Mammary epithelial cell (primary cell): ENCODE data around the gene KCNQ1.

ENCODE experiments used
- EZH2 ChIP-seq: IDR thresholded peaks from 2 replicates; pipeline ENCODE4 v1.6.1; 2012; ENCODE audit warnings: low read length, inconsistent platforms, borderline replicate concordance
- TF ChIP-seq, protein P1 (sequence below), 2 donors: IDR thresholded peaks in 1 of 2; conservative IDR thresholded peaks in 1 of 2; 2 replicates each; pipeline ENCODE4 v1.5.1; 2011 to 2012; ENCODE audit warnings: inconsistent platforms in 2 of 2, low read length in 2 of 2, mild to moderate bottlenecking in 2 of 2, control low read depth in 1 of 2, low read depth in 1 of 2; ENCODE audit not compliant: insufficient read depth in 1 of 2; ENCODE audit errors: extremely low read depth in 1 of 2

DNA sequence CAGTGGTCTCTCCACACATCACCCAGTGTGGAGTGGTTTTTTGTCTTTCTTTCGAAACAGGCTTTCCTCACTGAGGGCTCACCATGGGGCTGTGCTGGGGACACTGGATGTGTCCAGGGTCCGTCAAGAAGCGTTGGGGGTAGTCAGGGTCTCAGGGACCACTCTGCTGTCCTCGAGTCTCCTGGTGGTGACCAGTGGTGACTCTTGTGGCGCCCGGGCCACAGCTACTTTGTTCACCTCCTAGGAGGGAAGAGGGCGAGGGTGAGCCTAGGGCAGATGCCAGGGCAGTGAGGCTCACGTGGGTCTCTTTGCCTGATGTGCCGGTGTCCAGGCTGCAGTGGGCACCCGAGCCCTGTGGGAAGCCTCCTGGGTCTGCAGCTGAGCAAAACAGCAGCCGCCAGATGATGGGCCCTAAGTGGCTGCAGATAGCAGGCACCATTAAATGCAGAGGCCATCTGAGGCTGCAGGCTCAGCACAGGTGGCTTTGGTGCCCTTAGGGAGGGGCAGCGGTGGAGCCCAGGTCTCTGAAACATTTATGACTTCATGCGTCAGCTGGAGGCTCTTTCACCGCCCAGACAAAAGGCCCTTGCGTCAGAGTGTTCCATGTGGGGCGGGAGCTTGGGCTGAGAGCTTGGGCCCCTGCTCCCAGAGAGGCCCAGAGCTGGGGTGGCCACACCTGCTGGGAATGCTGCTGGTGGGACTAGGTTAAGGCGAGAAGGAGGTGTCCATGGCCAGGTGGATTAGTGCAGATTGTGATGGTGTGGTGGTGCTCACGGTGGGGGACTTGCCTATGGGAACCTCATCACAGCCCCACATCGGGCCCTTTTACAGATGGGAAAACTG, 29.5 kb downstream of the KCNQ1 start:
- TF ChIP-seq, protein P1, sequence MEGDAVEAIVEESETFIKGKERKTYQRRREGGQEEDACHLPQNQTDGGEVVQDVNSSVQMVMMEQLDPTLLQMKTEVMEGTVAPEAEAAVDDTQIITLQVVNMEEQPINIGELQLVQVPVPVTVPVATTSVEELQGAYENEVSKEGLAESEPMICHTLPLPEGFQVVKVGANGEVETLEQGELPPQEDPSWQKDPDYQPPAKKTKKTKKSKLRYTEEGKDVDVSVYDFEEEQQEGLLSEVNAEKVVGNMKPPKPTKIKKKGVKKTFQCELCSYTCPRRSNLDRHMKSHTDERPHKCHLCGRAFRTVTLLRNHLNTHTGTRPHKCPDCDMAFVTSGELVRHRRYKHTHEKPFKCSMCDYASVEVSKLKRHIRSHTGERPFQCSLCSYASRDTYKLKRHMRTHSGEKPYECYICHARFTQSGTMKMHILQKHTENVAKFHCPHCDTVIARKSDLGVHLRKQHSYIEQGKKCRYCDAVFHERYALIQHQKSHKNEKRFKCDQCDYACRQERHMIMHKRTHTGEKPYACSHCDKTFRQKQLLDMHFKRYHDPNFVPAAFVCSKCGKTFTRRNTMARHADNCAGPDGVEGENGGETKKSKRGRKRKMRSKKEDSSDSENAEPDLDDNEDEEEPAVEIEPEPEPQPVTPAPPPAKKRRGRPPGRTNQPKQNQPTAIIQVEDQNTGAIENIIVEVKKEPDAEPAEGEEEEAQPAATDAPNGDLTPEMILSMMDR (conservative IDR thresholded peaks at IDR 0.05 in 1 of 2, IDR thresholded peaks at IDR 0.05 in 1 of 2; ENCODE audit: extremely low read depth in 1 of 2, insufficient read depth in 1 of 2, low read depth in 1 of 2, low read length in 2 of 2) = no peak
- TF ChIP-seq EZH2 = no peak
